GM21576 (cell line): Measurements from ENCODE around the gene NUDCD3.
A peak's percentile ranks its signal among the peaks of the same experiment; 100 is the strongest.

ENCODE experiments used
- ATAC-seq: cut with Tn5 transposase; IDR thresholded peaks from one replicate; pipeline ENCODE4 v1.9.1; 2021; ENCODE audit warnings: mild to moderate bottlenecking, moderate library complexity; ENCODE audit not compliant: unreplicated experiment

NUDCD3 gene

GRCh38 chr7:44482502-44483485 is 7.7 kb downstream of the NUDCD3 start:
- no peak for ATAC-seq

- no peak for ATAC-seq
Measured at GRCh38 chr7:44477938-44478337, 12.5 kb downstream of the NUDCD3 start.

GRCh38 chr7:44477063-44477830 is 13.2 kb downstream of the NUDCD3 start:
- peak; percentile 87 for ATAC-seq

DNA sequence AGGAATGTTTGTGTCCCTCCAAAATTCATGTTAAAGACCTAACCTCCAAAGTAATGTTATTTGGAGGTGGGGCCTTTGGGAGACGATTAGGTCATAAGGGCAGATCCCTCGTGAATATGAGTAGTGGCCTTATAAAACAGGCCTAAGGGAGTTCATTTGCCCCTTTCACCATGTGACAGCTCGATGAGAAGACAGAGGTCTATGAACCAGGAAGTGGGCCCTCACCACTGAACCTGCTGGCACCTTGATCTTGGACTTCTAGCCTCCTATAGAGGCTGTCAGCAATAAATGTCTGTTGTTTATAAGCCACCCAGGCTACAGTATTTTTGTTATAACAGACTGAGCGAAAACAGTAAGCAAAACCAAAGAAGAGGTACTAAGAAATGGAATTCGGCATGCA is 14.1 kb downstream of the NUDCD3 start:
- ATAC-seq = no peak

GRCh38 chr7:44473295-44473694 is 17.2 kb downstream of the NUDCD3 start:
- ATAC-seq = no peak

- ATAC-seq = no peak
Measured at GRCh38 chr7:44472843-44473242, 17.6 kb downstream of the NUDCD3 start.

DNA sequence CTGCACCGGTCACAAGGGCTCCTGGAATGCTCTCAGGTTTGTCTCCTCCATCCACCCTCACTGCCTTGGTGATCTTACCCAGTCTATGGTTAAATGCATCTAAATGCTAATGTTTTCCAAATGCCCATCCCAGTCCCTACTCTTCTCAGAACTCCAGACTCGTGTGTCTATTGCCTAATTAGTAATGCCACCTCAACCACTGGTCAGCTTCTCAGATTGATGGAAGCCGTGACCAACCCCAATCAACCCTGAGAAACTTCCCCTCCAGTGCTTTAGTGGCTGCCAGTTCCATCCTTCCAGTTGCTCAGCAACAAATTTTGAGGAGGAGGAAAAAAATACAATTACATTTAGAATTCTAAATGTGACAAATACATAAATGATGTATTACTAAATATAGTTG is 18.6 kb downstream of the NUDCD3 start:
- ATAC-seq = no peak

GRCh38 chr7:44471436-44471835 is 19.0 kb downstream of the NUDCD3 start:
- no peak for ATAC-seq

DNA sequence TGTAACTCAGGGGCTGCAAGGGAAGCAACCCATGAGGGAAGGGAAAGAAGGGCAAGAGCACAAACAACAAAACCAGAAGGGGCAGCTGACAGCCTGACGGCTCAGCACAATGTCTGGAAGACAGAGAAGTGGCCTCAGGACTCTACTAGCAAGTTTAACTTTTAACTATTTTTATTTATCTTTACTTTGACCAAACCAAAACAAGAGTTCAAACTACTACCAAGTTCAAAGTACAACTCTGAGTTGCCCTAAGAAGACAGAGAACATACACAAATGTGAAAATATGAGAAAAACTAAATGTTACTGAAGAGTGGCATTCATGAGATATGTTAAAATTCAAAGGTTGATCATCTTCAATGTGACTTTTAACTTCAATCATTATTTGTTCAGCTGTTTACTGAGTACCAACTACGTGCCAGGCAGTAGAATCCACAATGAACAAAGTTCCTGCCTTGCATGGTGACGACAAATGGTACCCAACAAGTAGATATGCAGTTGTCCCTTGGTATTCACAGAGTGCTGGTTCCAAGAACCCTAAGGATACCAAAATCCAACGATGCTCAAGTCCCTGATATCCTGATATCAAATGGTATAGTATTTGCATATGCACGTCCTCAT is 19.7 kb downstream of the NUDCD3 start:
- no peak for ATAC-seq

- no peak for ATAC-seq
Measured at GRCh38 chr7:44470135-44470479, 20.4 kb downstream of the NUDCD3 start.

GRCh38 chr7:44469461-44470134 is 20.9 kb downstream of the NUDCD3 start:
- ATAC-seq = no peak

GRCh38 chr7:44467217-44467548 is 23.3 kb downstream of the NUDCD3 start:
- ATAC-seq = no peak

DNA sequence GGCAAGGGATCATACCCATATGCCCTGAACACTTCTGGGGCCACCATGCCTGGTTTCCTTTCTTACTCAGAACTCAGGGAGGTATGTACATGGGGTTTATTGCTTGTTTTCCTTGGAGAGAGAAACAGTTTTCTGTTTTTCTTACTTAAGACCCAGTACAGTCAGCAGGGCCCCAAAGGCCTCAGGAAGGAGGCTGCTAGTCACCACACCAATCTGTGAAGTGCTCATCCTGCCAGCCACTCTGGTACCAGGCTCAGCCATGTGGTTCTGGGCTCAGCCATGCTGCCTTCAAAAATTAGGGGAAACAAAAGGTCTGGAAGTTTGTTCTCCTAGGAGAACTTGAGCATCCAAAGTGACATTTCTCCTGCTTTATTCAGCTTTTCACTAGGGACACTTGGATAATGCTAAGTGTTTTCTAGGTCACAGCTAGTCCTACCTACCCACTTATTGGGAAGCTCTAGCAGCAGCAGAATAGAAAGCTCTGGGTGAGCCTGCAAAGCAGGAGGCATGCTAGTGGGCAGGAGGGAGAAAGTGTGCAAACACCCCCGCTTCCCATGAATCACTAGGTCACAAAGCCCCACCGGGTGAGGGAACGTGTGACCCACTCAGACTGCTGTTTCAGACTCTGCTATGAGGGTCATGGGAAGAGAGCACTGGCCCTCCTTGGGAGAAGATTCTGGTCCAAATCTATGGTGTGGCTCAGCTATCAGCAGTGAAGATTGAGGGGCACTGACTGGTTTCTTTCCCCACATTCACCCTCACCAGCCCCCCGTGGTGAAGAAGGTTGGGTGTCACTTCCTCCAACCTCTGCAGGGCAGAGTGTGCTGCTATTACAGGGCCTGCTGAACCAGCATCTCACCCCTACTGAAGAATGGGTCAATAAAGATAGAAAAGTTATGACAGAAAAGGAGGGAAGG is 23.9 kb downstream of the NUDCD3 start:
- no peak for ATAC-seq

- ATAC-seq = no peak
Measured at GRCh38 chr7:44465490-44465889, 25.0 kb downstream of the NUDCD3 start.

- no peak for ATAC-seq
Measured at GRCh38 chr7:44463169-44463808, 27.2 kb downstream of the NUDCD3 start.

DNA sequence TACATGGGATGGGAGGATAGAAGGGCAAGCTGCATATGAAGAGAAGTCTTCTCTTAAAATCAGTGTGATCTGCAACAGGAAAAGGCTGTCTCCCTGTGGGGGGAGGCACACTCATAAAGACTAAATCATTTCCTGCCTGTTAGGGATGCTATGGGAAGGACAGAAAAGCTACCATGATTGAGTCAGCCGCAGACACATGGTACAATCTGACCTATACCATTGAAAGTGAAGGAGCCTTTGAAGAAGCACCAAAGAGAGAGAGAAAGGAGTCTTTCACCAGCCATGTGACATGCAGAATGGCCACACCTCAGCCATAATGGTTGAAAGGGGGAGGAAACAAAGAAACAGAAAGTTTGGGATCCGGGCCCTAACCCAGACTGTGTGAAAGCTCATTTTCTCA is 29.1 kb downstream of the NUDCD3 start:
- no peak for ATAC-seq

DNA sequence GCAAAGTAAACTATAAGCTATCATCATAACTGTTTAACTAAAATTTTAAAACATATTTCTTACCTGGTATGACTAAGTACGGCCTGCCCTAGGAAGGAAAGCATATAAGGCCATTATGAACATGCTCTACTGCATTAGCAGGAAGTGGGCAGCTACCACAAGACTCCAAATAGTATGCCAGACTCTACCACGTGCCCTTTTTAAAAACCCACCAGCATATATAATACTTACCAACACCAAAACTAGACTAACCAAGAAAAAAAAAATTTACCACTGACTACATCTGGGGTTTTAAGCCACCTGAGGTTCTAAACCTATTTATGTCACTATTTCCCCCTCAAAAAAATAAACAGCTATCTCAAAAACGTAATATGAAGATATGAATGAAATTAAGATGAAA is 30.1 kb downstream of the NUDCD3 start:
- peak; percentile 96 for ATAC-seq

DNA sequence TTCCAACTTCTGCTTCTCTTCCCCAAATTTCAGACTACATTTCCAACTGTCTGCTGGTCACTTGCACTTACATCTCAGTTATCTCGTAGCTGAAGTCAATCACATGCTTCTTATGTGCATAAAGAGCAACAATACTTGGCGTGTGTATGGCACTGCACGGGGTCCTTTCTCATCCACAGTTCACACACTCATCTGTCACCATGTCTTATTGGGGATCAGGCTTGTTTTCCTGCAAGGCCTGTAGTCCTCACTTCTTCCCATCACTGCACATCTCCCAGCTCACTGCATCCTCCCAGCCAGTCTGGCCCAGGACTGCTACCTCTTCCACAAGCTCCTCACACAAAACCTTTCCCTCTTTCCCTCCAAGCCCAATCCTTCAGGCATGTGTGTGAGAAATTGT is 35.3 kb downstream of the NUDCD3 start:
- no peak for ATAC-seq

DNA sequence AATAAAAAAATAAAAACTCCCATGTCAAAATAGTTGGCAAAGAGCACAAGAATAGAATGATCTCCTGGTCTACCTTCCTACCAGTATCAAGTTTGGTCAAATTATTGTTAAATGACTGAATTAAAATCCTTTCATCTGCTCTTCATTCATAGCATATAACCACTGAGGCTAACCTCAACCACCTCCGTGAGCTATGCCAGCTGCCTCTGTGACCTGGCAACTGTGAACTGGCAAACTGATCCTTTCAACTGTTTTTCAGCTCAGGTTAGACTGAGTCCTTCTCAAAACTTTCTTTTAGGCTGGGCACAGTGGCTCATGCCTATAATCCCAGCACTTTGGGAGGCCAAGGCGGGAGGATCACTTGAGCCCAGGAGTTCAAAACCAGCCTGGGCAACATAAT is 36.1 kb downstream of the NUDCD3 start:
- no peak for ATAC-seq

GRCh38 chr7:44451123-44451522 is 39.3 kb downstream of the NUDCD3 start:
- ATAC-seq = no peak
